ENCODE measurements around the gene RPS6KA2. TPM values are rescaled to one million over a fixed set of nuclear protein-coding genes. Genes with fewer than 3 reads are reported as not detected.

The RPS6KA2 gene
- total RNA-seq, 4 donors from 2014 or later: 55.4 to 119 (median 76.4) TPM

- TF ChIP-seq EP300 (IDR thresholded peaks at IDR 0.05): no peak
- TF ChIP-seq CTCF (IDR thresholded peaks at IDR 0.05): no peak
- TF ChIP-seq POLR2A (IDR thresholded peaks at IDR 0.05): no peak
- no peak for TF ChIP-seq POLR2AphosphoS5 (IDR thresholded peaks at IDR 0.05)
- no peak for ATAC-seq
- Histone ChIP-seq H3K27me3 (no peaks in the 10 kb centered on the region), H3K27ac (no peak overlapping the region), H3K4me3 (no peak overlapping the region), H3K36me3 (no peaks in the 10 kb centered on the region), H3K9me3 (no peaks in the 10 kb centered on the region), H3K4me1 (no peaks in the 10 kb centered on the region)
- 53 to 60% methylated on average over 7 to 18 of the region's 34 CpGs for WGBS, 2 donors (ENCODE audit: low coverage in 1 of 2)
Observed at GRCh38 chr6:166656230-166657151, 29.4 kb upstream of the RPS6KA2 start.

GRCh38 chr6:166655713-166656229 lies 28.7 kb upstream of the RPS6KA2 start:
- H3K36me3 ChIP-seq: no peaks in the 10 kb centered on the region
- H3K27ac ChIP-seq: no peak overlapping the region
- H3K4me1 ChIP-seq: no peaks in the 10 kb centered on the region
- 75 to 77% methylated on average over 2 to 5 of the region's 15 CpGs for WGBS, 2 donors (ENCODE audit: low coverage in 1 of 2)
- no peaks in the 10 kb centered on the region for H3K27me3 ChIP-seq
- no peaks in the 10 kb centered on the region for H3K9me3 ChIP-seq
- no peak for ATAC-seq
- TF ChIP-seq POLR2AphosphoS5 (IDR thresholded peaks at IDR 0.05): no peak
- TF ChIP-seq CTCF (IDR thresholded peaks at IDR 0.05): no peak
- no peak for TF ChIP-seq POLR2A (IDR thresholded peaks at IDR 0.05)
- TF ChIP-seq EP300 (IDR thresholded peaks at IDR 0.05): no peak
- no peak overlapping the region for H3K4me3 ChIP-seq

DNA sequence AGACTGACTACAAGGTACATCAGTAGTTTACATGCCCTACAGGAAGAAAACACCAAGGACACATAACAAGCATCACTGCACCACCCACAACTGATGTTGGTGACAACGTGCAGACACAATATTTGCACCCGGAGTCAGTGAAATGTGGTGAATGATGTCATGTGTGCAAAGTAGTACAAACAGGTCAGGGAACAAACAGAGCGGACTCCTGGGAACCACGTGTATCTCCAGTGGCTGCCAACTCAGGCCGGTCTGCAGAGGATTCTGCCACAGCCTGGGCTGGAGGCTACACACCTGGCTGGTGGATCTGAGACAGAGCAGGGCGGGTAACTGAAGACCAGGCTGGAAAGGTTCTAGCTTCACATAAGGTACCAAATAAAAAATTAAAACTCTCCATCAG lies 28.2 kb upstream of the RPS6KA2 start:
- TF ChIP-seq POLR2A (IDR thresholded peaks at IDR 0.05) (no peak), EP300 (IDR thresholded peaks at IDR 0.05) (no peak), CTCF (IDR thresholded peaks at IDR 0.05) (no peak), POLR2AphosphoS5 (IDR thresholded peaks at IDR 0.05) (no peak)
- H3K4me1 ChIP-seq: no peaks in the 10 kb centered on the region
- ATAC-seq: no peak

DNA sequence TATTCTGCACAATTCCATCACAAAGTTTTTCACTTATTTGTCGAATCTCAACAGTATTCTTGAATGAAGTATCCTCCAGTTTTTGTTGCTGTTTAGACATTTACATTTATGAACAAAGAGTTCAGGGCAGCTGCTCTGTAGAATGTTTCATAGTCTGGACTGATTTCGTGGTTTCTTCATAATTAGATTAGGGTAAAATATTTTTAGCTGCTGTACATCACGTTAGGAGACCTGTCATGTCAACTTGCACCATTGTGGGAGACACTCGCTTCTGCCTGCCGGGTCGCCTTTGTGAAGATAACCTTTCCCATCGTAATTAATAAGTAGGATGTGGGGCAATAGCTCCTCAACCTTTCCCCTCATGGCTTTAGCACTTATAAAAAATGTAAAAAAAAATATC lies 27.5 kb upstream of the RPS6KA2 start:
- Histone ChIP-seq H3K4me3 (no peak overlapping the region), H3K4me1 (no peaks in the 10 kb centered on the region), H3K9me3 (no peaks in the 10 kb centered on the region), H3K27me3 (no peaks in the 10 kb centered on the region), H3K36me3 (no peaks in the 10 kb centered on the region), H3K27ac (no peak overlapping the region)
- no peak for TF ChIP-seq EP300 (IDR thresholded peaks at IDR 0.05)
- TF ChIP-seq CTCF (IDR thresholded peaks at IDR 0.05): no peak
- no peak for TF ChIP-seq POLR2A (IDR thresholded peaks at IDR 0.05)
- no peak for TF ChIP-seq POLR2AphosphoS5 (IDR thresholded peaks at IDR 0.05)
- WGBS, 2 donors (ENCODE audit: low coverage in 1 of 2): 69 to 72% methylated on average over 2 to 7 of the region's 7 CpGs
- no peak for ATAC-seq

More for the DNA sequence above, 28.2 kb upstream of the RPS6KA2 start:
- H3K4me3 ChIP-seq: no peak overlapping the region
- H3K27me3 ChIP-seq: no peaks in the 10 kb centered on the region
- no peaks in the 10 kb centered on the region for H3K36me3 ChIP-seq
- WGBS, 2 donors (ENCODE audit: low coverage in 1 of 2): 71 to 79% methylated on average over 3 to 6 of the region's 6 CpGs
- H3K27ac ChIP-seq: no peak overlapping the region
- no peaks in the 10 kb centered on the region for H3K9me3 ChIP-seq

- no peak for ATAC-seq
Observed at GRCh38 chr6:166653639-166653941, 26.5 kb upstream of the RPS6KA2 start.

More at GRCh38 chr6:166653639-166653941, 26.5 kb upstream of the RPS6KA2 start:
- H3K9me3 ChIP-seq: no peaks in the 10 kb centered on the region
- 84 to 93% methylated on average over 4 of the region's 4 CpGs for WGBS, 2 donors (ENCODE audit: low coverage in 1 of 2)
- TF ChIP-seq POLR2A (IDR thresholded peaks at IDR 0.05) (no peak), POLR2AphosphoS5 (IDR thresholded peaks at IDR 0.05) (no peak), EP300 (IDR thresholded peaks at IDR 0.05) (no peak), CTCF (IDR thresholded peaks at IDR 0.05) (no peak)
- no peaks in the 10 kb centered on the region for H3K4me1 ChIP-seq
- H3K27ac ChIP-seq: no peak overlapping the region
- H3K27me3 ChIP-seq: no peaks in the 10 kb centered on the region
- H3K4me3 ChIP-seq: no peak overlapping the region
- H3K36me3 ChIP-seq: no peaks in the 10 kb centered on the region

Measured in gastroesophageal sphincter (tissue), 4 donors.